HuH-7.5 (cell line): ENCODE results near the gene WIPF2.
A peak's percentile ranks its signal among the peaks of the same experiment; 100 is the strongest.

Experiments
- DNase-seq: peaks from one replicate; pipeline ENCODE4 v3.0.0; 2011; ENCODE audit warnings: low spot score

WIPF2 gene

DNA sequence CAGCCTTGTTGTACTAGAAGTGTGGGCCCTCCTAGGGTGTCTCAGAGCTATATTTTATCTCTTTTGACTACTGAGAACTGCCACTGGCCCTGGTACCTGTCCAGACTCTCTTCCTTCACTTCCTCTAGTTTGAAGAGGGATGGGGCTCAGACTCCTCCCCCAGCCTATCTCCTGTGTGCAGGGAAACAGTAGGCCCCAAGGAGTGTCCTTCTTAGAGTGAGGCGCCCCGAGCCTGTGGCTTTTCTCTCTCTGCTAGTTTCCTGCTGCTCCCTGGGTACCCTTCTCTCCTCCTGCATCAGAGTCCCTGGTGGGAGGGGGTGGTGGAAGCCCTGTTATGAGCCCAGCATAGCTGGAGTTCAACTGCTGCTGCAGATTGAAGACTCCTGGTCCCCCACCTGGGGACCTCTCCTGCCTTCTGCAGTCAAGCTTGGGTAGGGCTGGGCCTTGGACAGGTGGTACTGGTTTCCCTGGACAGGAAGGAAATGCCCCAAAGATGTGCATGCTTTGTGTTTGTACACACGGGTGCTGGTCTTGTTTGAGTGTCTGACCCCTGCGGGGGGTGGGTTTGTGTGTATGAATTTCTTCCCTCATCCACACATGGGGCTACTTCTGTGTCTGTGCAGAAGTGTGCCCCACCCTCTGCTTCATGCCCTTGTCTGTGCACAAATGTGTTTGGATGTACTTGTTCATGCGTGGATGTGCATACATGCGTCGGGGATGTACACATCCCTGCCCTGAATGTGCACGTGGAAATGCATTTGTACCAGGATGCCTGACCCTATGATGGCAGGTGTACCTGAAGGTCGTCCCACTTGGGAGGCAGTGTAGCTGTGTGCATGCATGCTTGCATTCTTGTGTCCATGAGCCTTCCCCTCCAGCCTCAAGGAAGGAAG is 96.8 kb downstream of the WIPF2 start:
- DNase-seq = no peak

DNA sequence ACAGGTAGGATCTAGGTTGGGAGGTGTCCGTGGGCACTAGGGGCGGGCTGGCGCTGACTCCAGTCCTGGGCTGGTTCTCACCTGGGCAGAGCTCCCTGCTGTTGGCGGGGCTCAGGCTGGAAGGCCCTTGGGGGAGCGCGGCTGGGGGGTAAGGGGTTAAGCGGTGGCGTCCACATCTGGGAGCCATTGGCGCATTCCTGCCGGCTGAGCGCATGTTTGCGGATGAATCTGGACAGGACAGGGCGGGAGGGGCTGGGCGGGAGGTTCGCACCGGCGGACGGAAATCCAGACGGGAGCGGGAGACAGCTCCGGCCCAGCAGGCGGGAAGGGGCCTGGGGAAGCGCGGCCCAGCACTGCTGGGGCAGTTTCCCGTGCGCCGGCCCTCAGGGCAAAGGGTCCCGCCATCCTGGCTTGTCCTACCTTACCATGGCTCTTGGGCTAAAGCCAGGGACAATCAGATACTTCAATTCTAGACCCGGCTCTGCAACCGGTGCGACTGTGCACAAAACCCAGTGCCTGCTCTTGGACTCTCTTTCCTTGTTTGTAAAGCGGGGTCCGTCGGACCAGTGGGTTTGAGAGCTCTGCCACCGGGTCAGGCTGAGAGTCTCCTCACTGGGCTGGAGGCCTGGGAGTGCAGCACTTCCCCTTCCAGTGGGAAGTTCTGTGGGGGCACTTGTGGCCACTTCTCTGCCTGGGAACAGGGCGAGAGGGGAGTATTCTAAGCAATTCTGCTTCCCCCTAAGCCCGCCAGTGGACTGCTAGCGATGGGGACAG is 97.7 kb downstream of the WIPF2 start:
- DNase-seq = peak; percentile 75

DNA sequence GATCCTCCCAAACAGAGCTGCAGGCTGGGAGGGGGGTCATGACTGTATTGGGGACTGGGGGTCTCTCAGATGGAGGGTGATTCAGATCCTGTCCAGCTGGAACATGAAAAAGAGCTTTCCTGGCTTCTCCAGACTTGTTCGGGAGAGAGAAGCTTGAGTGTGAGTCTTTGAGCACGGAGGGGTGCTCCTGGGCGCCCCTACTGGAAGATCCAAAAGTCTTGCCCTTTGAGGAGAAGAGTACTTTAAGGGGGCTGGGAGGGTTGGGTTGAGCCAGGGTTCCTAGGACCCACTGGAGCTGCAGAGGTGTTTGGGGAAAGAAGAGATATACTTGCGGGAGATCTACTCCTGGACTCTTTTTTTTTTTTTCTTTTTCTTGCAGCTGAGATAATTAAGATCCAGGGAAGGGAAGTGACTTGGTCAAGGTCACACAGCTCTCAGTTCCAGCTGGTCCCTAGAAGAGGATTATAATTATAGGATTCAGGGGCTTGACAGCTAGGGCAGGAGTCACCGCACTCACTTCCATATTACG is 98.3 kb downstream of the WIPF2 start:
- DNase-seq = peak; percentile 71

DNA sequence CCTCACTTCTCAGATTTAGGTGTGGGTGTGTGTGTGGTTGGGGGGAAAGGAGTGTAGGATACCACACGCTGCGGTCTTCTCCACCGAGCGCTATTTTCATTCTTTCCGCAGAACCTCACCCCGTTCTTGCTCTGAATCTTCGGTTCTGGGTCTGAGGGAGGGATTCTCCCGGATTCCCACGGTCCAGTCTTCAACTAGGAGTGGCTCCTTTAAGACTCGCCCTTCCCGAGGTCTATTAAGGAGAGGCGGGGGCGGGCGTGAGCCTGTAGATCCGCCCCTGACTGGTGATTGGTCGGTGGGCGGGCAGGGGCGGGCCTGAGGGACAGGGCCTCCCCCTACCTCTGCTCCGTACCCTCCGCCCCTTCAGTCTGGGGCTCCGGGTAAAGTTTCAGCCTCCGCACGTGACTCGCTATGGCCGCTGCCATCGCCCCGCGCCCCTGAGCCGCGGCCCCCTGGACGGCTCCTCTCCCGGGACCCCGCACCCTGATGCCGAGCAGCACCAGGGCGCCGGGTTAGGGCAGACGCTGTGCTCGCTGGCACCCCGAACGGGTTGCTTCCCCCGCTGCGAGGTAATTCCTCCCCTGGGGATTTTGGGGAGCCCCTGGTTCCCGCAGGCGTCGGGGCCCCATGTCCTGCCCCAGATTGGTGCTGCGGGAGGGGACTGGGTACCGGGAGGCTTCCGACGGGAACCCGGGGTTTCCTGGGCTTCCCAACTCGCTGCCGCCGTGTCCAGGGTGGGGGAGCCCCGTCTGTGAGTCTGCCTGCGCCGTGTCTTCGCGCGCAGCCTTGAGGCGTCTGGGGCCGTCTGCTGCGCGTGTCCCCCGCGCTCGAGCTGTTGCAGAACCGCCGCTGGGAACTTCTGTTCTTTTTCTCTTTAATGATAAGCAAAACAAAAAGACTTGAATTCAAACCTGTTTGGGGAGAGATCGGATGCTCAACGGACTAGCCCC is 99.1 kb downstream of the WIPF2 start:
- DNase-seq = peak; percentile 97

DNA sequence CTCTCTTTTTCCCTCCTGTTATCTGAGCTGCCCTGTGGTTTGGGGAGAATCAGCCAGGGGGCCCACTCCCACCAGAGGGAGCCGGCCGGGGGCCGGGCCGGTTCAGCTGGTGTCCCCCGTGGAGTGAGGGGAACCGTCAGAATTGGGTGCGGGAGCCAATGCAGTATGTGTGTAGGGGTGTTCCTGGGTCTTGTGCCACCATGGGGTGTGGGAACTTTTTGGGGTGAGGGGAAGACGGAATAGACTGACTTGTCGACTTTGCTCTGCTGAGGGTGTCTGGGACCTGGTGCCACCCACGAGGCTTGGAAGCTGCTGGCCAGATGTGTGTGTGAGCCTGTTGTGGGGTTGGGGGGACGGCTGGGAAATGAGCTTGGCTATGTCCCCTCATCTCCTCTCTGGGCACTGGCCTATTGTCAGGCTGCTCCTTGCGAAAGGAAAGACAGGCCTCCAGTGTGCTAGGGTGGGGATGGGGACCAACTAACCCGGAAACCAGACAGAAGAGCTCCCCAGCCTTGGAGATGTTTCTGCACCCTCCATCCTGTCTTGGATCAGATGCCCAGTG is 99.8 kb downstream of the WIPF2 start:
- DNase-seq = no peak

DNA sequence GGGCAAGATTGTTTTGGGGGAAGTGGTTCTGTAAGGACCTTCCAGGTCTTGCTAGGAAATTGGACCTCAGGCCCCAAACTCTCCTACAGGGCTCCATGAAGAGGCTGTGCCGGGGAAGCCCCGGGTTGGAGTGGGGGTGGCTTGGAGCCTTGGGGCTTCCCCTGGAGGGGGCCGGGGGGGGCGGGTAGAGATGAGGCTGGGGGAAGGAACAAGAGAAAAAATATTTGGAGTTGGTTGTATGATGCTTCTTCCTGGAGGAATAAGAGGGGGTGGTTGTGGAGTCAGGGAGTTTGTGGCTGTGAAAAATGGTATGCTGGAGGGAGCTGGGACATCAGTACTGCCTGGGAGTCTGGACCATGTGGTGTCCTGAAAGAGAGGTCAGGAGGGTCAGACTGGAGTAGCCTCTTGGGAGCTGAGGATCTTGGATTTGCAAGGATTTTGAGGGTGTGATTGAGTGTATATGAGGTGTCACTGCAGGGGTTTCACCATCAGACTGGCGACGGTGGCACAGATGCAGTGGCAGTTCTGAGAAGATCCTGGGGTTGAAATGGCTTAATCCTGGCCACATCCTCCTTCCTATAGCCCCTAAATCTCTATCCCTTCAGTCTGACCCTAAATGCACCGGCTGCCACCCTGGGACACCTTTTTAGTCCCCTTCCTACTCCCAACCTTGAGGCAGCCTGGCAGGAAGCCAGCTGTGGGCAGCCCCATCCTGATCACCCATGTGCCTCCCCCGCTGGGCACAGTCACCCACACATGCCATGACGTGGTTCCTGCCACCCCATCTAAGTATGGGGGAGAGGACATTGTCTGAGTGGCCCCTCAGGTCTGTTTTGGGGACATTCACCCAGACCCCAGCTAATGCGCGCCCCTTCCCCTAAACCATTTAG is 100.8 kb downstream of the WIPF2 start:
- DNase-seq = no peak

DNA sequence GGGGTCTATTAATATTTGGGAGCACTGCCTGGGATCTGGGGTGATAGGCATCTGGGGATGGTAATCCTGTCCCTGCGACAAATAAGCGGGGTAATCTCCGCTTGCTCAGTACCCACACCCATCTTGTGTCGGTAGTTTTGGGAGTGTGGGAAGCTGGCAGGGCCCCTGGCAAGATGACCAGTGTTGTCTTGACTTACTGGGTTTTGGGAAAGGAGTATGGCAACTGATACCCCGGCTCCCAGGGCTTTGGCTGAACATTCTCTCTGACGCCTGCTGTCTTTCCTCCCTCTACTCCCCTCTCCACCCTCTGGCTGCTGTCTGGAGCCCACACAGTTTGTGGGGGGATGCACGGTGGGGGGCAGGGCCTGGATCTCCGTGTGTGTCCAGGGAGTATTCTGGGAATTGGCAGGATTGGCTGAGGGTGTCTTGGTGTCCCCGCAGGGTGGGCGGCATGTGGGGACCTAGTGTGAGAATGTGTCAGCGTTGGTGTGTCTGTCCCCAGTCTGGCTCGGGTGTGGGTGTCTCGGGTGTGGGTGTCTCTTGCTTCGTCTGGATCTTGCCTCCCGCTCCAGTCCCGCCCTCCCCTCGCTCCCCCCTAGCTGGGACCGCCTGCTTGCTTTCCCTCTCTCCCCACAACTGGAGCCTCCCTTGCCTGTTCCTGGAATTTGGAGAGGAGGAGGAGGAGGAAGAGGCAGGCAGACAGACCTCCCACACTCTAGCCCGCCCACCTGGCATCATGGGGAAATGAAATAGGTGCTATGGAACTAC is 101.8 kb downstream of the WIPF2 start:
- DNase-seq = no peak

DNA sequence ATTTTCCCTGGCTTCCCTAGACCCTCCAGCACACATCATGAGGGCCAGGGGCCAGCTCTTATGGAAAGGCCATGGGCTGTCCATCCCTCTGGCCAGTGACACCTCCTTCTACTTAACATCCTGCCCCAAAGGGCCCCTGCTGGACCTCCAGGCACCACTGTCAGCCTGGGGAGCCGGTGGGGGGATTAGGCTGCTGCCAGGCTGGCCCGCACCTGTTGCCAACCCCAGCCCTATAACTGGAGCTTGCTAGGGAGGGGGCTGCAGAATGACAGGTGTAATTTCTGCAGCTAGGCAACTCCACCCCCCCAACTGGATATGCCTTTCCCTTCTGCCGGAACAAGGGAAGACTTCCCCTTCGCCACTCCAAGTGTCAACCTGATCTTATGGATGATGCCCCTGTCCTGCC is 102.4 kb downstream of the WIPF2 start:
- DNase-seq = no peak

DNA sequence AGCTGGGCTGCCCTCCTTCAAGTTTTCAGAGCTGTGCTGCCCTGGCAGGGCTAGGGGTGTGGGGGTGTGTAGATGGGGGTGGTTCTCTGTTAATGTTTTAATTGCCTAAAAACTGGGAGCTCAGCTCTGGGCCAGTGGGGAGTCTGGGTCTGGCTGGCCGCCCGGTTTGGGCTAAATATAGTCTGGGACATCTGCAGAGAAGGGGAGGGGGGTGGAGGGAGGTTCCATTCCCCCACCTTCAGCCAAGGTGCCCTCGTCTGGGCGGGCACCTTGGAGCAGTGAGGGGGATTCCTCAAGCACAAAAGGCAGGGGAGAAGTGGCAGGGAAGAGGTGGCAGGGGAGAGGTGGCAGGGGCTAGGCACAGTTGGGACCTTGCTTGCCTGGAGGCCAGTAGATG is 102.9 kb downstream of the WIPF2 start:
- no peak for DNase-seq

DNA sequence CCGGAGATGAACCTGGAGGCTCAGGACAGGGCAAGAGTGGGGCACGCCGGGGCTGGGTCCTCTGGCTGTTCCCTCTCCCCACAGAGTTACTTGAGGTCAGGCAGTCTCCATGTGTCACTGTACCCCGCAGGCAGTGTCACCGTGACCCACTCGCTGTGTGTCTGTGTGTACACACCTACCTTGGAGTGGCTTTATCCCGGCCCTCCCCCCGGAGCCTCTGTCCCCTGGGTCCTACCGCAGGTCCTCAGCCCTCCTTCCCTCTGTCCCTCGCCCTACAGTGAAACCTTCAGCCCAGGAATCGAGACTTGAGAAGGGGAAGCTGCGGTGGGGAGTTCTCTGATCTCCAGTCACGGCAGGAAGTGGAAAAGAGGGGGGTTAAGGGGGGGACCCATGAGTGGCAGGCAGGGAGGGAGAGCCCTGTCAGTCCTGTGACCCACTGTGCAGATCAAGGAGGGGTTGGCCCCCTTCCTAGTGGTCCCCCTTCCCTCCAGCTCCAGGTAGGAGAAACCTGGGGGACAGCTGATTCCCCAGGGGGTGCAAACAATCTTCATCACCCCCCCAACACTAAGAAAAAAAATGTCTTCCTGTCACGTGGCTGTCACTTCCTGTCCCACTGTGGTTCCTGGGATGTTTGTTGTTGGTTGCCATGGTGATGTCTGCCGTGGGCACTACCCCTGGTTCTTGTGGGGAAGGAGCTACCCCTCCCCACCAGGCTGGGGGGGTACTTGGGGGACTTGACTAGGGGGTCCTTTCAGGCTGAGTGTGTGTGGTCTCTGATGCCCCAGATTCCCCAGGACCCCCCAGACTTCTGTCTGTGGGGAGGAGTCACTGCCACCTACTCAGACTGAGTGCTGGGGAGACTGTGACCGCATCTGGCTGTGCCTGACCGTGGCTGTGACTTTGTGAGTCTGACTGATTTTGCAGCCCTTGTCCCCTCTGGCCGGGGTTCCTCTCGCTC is 103.5 kb downstream of the WIPF2 start:
- DNase-seq = no peak

DNA sequence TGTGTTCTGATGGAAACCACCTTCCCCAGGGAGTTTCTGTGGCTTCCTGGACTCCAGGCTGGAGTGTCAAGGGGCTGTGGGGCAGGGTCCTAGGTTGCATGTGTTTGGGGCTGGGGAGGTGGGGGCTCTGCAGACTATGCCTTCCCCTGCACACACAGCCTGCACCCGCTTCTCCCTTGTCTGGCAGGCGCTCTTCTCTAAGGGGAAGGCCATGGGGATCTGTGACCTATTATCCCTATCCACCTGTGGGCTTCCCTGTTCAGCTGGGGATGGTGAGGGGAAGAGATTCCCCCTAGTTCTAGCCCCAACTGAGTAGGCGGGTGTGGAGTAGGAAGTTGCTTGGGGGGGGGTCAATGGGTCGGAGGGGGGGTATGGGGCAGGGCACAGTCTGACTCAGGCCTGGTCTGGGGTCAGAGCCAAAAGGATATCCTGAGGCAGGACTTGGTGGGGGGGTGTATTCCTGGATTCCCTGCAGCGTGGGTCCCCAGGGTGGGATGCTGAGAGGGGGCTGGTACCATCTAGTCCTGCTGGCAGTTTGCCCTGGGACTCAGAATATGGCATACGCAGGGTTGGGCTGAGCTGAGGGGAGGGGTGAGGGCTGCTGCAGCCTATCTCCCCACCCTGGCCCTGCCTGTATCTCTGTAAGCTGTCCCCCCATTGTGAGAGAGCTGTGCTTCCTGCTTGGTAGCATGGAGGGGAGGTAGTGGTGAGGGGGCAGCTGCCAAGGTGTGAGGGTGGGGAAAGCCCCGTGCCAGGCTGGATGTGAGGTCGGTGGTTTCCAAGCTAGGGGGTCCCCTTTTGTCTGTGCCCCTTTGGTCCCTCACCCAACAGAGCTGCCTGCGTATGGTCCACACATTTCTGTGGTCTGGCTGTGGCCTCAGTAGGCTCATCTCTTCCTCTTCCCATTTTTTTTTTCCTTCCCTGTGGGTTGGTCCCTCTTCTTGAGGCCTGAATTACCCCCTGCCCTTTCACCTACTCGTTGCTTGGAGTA is 104.6 kb downstream of the WIPF2 start:
- DNase-seq = no peak

DNA sequence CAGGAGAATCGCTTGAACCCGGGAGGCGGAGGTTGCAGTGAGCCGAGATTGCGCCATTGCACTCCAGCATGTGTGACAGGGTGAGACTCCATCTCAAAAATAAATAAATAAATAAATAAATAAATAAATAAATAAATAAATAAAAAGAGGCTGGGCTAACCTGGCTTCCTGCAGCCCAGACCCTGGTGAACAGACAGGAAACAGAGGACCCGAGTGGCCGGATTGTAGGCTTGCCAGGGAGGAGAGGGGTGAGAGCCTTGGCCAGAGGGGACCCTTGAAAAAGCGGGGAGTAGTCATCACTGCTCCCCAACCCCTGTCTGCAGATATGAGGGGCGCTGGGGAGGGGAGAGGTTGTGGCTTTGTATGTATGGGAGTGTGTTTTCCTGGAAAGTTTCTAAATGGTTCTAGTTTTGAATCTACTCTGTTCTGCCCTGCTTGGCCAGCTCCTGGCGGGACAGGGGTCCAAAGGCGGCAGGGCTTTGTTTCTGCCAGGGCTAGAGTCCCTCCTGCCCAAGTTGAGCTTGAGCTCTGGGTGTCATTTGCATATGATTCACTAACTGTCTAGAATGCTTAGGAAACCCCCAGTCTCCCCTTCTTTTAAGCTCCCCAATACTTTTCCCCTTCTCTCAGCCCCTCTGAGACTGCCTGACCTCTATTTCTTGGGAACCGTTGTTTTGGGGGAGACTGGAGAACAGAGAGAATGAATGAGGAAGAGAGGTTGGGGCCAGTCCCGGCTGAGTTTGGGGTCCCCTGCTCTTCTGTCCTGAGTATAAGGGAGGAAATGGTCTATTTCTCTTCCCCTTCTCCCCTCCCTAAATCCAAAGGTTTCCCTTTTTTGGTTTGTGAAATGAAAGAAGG is 106.3 kb downstream of the WIPF2 start:
- DNase-seq = no peak

DNA sequence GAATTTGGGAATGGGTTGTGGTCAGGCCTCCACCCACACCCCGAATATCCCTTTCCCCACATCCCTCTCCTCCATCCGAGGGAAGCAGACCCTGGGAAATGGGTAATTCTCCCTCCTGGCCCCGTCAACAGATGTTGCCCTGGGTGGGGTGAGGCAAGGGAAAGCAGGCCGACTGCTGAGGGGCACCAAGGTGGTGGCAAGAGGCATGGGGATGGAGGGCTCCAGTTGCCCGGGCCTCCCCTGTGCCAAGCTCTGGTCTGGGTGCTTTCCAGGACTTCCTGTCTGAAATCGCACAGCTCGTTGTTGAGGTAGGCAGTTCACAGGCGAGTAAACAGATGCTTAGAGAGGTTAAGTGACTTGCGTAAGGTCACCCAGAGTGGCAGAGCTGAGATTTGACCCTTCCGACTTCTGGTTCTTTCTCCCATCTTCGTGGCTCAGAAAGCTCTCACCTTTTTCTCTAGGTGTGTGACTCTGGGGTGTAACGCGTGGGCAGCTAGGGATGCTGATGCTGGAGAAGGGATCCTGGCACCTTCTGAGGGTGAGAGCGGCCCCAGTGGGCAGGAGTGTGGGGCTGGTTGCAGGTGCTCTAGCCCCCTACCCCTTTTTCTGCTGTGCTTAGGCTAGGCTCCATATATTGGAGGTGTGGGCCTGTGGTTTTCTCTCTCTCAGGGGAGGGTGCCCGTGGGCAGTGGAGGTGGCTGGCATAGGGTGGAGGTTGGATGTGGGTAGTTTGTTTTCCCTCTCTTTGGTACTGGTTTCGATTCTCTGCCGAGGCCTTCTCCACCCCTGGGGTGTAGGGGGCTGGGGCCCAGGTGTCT is 107.1 kb downstream of the WIPF2 start:
- DNase-seq = no peak

DNA sequence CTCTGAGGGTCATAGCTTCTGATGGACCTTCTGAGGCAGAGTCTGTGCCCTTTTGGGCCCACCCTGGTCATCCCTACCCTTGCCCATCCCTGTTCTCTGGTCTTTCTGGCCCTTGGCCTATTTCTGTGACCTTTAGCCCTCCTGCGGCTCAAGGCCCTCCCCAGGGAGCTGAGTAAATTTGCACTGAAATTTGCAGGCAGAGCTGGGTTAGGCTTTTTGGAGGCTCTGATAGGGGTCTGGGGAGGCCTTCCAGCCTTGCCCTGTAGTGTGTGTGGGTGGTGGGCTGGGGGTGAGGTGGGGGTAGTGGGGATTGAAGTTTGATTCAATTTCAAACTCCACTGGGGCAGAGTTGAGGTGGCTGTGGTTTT is 107.7 kb downstream of the WIPF2 start:
- no peak for DNase-seq

DNA sequence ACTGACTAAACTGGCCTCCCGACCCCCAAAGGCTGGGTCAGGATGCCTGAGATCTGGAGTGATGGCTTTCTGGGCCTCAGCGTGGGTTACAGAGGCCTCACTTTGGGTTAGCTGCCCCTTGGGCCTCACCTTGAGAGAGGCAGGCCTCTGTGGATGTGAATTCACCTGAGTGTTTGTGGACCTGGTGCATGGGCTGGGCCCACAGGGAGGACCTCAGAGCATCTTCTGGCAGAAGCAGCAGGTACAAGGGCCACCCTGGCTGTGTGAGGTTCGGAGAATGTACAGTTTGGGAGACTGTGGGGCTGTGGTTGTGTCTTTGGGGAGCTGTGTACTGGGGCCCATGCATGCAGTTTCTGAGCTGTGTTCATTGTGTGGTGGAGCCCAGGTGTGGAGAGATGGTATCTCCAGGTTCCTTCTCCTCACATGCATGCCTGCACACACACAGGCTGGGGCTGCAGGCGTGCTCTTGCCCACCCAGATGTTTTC is 108.2 kb downstream of the WIPF2 start:
- no peak for DNase-seq
